HG03460 (cell line): Measurements from ENCODE around the gene RSU1.

Experiments
- ATAC-seq: cut with Tn5 transposase; IDR thresholded peaks from one replicate; pipeline ENCODE4 v1.9.1; 2021; ENCODE audit not compliant: unreplicated experiment

RSU1 gene

GRCh38 chr10:16745061-16745460, 72.2 kb downstream of the RSU1 start:
- no peak for ATAC-seq

GRCh38 chr10:16742165-16742960, 74.9 kb downstream of the RSU1 start:
- ATAC-seq = no peak

DNA sequence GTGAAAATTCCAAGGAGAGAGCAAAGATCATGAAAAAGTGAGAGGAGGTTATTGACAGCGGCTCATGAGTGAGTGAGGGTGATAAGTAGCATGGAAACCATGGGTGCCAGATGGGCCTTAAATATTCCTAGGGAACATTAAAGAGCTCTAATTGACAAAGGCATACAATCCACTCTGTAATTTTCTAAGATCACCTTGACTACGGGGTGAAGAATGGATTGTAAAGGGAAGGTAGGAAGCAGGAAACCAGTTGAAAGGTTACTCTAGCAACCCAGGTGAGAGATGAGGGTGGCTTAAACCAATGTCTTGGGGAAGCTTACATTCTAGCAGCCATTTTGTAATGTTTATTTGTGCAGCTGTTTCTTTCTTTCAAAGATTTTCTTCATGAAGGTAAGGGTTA, 75.7 kb downstream of the RSU1 start:
- no peak for ATAC-seq

DNA sequence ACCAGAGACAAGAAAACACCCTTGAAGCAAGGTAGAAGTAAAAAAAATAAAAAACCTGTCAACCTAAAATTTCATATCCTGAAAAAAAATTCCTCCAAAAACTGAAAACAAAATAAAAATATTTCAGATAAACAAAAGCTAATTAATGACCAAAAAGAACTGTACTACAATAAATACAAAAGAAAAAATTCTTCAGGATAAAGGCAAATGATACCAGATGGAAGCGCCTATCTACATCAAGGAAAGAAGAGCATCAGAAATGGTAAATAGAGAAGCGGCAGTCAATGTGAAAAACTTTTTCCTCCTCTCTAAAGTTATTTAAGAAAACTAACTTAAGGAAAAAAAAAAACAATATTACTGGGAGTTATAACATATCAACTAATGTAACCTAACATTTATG, 79.8 kb downstream of the RSU1 start:
- ATAC-seq = no peak

DNA sequence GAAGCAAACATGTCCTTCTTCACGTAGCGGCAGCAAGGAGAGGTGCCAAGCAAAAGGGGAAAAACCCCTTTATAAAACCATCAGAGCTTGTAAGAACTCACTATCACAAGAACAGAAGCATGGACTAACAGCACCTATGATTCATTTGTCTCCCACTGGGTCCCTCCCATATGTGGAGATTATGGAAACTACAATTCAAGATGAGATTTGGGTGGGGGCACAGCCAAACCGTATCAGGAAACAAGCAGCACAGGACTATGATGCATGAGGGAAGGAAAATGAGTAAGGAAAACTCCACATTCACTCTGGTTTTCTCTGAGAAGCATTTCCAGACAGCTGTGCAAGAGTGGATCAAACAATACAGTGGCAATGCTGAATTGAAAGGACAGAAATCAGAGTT, 81.6 kb downstream of the RSU1 start:
- no peak for ATAC-seq

GRCh38 chr10:16732376-16732775, 84.8 kb downstream of the RSU1 start:
- ATAC-seq = no peak

DNA sequence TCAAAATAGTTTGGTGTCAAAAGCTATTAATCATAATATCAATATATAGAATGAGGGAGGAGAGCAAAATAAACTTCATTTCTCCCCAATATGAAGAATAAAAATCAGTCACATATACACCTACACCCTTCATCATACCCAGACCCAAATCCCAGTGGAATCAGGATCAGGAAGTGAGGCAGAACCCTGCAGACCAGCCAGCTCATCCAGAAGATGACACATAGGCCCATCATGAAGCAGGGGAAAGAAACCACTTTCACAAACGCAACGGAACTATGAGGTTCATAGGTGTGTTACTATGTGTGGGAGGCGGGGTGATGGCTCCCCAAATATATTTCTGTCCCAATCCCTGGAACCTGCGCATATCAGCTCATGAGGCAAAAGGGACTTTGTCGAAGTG, 89.0 kb downstream of the RSU1 start:
- ATAC-seq = no peak

- no peak for ATAC-seq
Observed at GRCh38 chr10:16727666-16728065, 89.6 kb downstream of the RSU1 start.

- no peak for ATAC-seq
Observed at GRCh38 chr10:16724509-16724908, 92.7 kb downstream of the RSU1 start.

DNA sequence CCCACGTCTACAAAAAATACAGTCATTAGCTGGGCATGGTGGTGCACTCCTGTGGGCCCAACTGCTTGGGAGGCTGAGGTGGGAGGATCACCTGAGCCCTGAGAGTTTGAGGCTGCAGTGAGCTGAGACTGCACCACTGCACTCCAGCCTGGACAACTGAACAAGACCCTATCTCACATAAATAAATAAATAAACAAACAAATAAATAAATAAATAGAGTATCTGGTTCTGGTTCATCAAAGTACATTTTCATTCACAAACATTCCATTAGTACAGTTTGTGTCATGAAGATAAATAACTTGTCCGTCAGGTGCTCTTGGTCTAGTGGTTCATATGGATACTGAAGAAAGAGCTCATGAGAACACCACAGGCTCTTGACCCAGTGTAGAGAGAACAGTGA, 96.4 kb downstream of the RSU1 start:
- ATAC-seq = no peak

GRCh38 chr10:16717622-16718395, 99.4 kb downstream of the RSU1 start:
- ATAC-seq = no peak

- no peak for ATAC-seq
Observed at GRCh38 chr10:16716051-16716450, 101.2 kb downstream of the RSU1 start.

- no peak for ATAC-seq
Observed at GRCh38 chr10:16713290-16713689, 103.9 kb downstream of the RSU1 start.

DNA sequence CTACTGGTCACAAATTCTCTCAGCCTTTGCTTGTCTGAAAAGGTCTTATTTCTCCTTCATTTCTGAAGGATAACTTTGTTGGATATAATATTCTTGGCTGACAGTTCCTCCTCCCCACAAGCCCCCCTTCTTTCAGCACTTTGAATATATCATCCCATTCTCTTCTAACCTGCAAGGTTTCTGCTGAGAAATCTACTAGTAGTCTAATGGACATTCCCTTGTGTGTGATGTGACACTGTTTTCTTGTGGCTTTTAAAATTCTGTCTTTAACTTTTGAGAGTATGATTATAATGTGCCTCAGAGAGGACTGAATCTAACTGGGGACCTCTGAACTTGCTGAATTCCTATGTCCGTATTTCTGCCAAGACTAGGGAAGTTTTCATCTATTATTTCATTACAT, 104.3 kb downstream of the RSU1 start:
- no peak for ATAC-seq

DNA sequence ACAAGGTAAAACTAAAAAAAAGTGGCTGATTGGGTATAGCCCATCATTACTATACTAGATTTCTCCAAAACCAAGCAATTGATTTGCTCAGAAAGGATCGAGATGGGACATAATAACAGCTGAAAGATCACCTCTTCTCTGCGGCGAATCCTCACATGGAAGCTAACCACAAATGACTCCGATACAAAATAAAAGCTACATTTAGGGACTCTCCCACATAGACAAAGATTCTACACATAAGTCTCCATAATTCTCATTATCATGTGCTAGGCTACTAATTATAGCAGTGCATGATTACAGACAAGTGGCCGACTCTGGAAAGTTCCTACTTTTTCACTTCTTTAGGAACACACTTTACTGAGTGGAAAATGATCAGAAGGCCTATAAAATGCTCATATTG, 116.9 kb downstream of the RSU1 start:
- no peak for ATAC-seq

DNA sequence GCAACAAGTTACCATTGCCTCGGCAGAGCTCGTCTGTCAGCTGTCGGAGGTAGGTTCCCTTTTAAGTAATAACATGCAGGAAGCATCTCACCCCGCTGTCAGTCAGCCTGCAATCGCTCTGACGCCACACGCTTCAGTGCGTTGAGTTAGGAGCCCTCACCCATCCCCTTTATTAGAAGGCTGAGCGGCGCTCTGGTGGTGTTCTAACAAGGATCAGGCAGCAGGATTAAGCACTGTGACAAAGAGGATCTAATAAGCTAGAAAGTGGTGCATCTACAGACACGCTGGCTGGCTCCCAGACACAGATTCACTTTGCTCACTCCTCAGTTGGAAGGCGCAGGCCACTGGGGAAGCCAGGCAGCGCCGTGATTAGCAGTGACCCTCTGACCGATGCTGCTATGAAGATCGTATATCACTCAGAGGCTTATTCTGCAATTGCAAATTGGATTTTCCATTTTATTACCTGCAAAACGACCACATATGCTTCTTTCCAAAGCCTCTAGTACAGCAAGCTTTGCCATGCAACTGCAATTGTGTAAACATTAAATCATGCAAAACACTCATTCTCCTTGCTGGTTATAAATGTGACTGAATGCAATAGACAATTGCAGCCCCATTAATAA, 117.7 kb downstream of the RSU1 start:
- ATAC-seq = no peak

GRCh38 chr10:16698461-16698860, 118.8 kb downstream of the RSU1 start:
- ATAC-seq = no peak

GRCh38 chr10:16690417-16690816, 126.8 kb downstream of the RSU1 start:
- ATAC-seq = no peak

DNA sequence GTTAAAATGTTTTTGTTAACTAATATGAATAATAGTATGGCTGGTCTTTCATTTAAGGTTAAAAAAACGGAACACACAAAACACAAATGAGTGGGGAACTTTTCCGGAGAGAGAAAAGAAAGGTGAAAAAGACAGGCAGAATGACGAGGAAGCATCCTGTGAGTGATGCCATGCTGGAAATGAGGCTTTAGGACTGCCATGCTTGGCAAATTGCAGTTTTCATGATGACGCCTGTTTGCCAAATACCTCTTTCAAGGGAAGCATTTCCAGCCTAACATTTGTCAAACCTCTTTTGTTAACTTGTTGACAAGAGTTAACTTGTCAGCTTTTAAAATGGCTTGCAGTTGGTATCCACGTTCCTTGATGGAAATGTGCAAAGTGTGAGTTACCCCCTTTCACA, 127.5 kb downstream of the RSU1 start:
- no peak for ATAC-seq

GRCh38 chr10:16689227-16689626, 128.0 kb downstream of the RSU1 start:
- no peak for ATAC-seq

DNA sequence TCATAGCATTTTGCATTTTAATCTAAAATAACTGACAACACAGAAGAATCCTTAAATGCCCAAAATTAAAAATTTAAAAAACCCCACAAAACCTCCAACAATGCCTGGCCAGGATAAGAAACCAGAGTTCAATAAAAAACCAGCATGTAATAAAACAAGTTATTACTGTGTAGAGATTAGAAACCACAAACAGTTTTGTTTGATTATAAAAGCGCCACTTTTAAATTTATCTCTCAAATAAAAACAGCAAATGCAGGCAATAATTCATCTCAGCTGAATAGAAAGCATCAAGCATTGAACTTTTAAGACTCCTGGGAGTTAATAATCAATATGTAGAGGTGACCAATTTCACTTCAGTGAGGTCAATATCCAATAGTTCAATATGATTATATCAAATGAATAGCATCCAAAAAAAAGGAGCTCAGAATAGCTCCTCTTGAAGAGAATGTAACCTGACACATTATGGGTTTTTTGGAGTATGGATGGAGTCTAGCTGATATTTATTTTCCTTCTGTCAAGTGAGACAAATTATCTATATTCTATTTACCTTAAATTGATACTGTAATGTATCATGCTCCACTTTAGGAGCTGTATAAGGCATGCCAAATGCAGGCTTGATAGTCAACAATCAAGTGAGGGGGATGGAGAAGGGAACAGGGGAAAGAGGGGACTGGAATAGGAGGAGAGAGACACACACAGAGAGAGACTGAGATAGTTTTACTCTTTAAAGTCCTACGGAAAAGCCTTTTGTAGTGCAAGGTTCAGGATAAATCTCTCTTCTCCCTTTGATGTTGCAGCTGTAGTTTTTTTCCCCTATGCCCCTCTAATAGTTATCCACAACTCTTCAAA, 130.9 kb downstream of the RSU1 start:
- no peak for ATAC-seq
